Measurements from ENCODE around the gene MARCHF10.

- TF ChIP-seq CTCF (IDR thresholded peaks at IDR 0.05) (no peak), EZH2phosphoT487 (IDR thresholded peaks at IDR 0.05) (no peak)
Observed at GRCh38 chr17:62791235-62791734, 16.8 kb downstream of the MARCHF10 start.

All from neural progenitor cell (in vitro differentiated cells).